Adrenal gland (tissue), 12 donors: ENCODE results near the gene CUEDC2. TPM values are rescaled to one million over a fixed set of nuclear protein-coding genes. Genes with fewer than 3 reads are reported as not detected.
"Not testable (repeated sequence)": the region's sequence is repeated elsewhere in the genome, so short reads cannot be mapped to it uniquely, and the experiment has no call there.

Experiments used
- DNase-seq, 7 donors: peaks; one replicate each; pipeline ENCODE4 v3.0.0-alpha.2; 2019 to 2020
- H3K27ac ChIP-seq, 5 donors: fragments of 200-600 bp; sonication (generic) in 4 of 5; 1 replicate in 3 of 5; 2 replicates in 2 of 5; pipeline versions ENCODE4 v1.5.1 to v1.8.0; 2016 to 2020; ENCODE audit warnings: mild to moderate bottlenecking in 1 of 5
- H3K27me3 ChIP-seq: fragments of 200-600 bp; 2 replicates; pipeline ENCODE4 v1.8.0; 2021
- H3K36me3 ChIP-seq, 2 donors: fragments of 200-600 bp; replicated peaks in 1 of 2; 1 replicate in 1 of 2; 2 replicates in 1 of 2; pipeline versions ENCODE4 v1.5.1 to v1.8.0; 2018 to 2022
- H3K4me1 ChIP-seq, 2 donors: fragments of 200-600 bp; replicated peaks in 1 of 2; 1 replicate in 1 of 2; 2 replicates in 1 of 2; pipeline versions ENCODE4 v1.5.1 to v1.8.0; 2018 to 2021
- H3K4me3 ChIP-seq, 4 donors: fragments of 200-600 bp; sonication (generic) in 3 of 4; one replicate each; pipeline ENCODE4 v1.5.1; 2016 to 2018
- H3K9me3 ChIP-seq, 3 donors: fragments of 200-600 bp; sonication (generic) in 1 of 3; replicated peaks in 1 of 3; 1 replicate in 2 of 3; 2 replicates in 1 of 3; pipeline versions ENCODE4 v1.5.1 to v1.8.0; 2016 to 2021
- POLR2A ChIP-seq, 2 donors: fragments of 450-650 bp; IDR thresholded peaks; one replicate each; pipeline ENCODE4 v1.6.1; 2017; ENCODE audit warnings: antibody characterized with exemption in 2 of 2, mild to moderate bottlenecking in 2 of 2, moderate library complexity in 1 of 2
- WGBS, 4 donors: extraction: QIAGEN DNeasy Blood & Tissue Kit in 2 of 4; methylation state at CpG; one replicate each; pipeline versions ENCODE4 v1.1.5 to v1.1.7; 2013 to 2017; 5-methylcytosine and 5-hydroxymethylcytosine counted together
- intact Hi-C, 2 donors: fragments of 100-400 bp; cut with DNase I; formaldehyde crosslinking; loops; one replicate each; pipeline versions ENCODE4 v1.14.1 to v1.15.0; 2022 to 2023
- polyA plus RNA-seq, 3 donors: library from polyadenylated mRNA; stranded (reverse); fragments of 200-250 nt in 2 of 3; fragments of 350-450 nt in 1 of 3; fragmentation: Illumina TruSeq in 1 of 3; extraction: RNeasy Lipid Tissue Mini Kit (QIAGEN cat#74804) in 1 of 3; gene quantifications; one replicate each; pipeline ENCODE4 v1.2.3, GENCODE V29; 2013 to 2014
- total RNA-seq, 9 donors: library from RNA; depleted of rRNA in 4 of 9; stranded (reverse); fragments of >200 nt in 4 of 9; fragments of 120-200 nt in 1 of 9; fragmentation: NEBNext Ultra II Directional in 1 of 9; extraction: Animal tissue kit (Norgen Biotek cat#: 25700) in 1 of 9; gene quantifications; one replicate each; pipeline versions ENCODE4 v1.1.0 to v1.2.4, GENCODE V29; 2013 to 2023
- TF ChIP-seq, protein P1 (sequence below), 6 experiments: fragments of 450-650 bp in 4 of 6; fragments of 200-600 bp in 2 of 6; sonication (generic) in 1 of 6; IDR thresholded peaks; 1 replicate in 5 of 6; 2 replicates in 1 of 6; pipeline versions ENCODE4 v1.5.1 to v1.8.0; 2016 to 2021; ENCODE audit warnings: antibody characterized with exemption in 6 of 6, mild to moderate bottlenecking in 2 of 6, moderate library complexity in 1 of 6
- donor health status: healthy with polysubstance abuse.
- donor health status: Bipolar disorder and iron deficiency.
- donor health status: DM: yes; HTN: yes; CAD: no.
- donor health status: DM: no; HTN: no; CAD: no.
- donor health status: DM: no; HTN: no; CAD: no.
- donor health status: DM: yes; HTN: yes; CAD: no.

The CUEDC2 gene
- total and polyA plus RNA-seq, 12 donors = 70.2 to 115 (median 79.7) TPM

- 17 to 25% (median 23%) methylated on average over 7 to 8 of the region's 8 CpGs for WGBS, 4 donors
- no peak for DNase-seq
- Histone ChIP-seq H3K4me3 (peak overlapping the region in 3 of 4 donors; percentile 29 to 58 (median 36)), H3K36me3 (no peaks in the 10 kb centered on the region), H3K27me3 (no peaks in the 10 kb centered on the region), H3K27ac (no peak overlapping the region), H3K9me3 (no peaks in the 10 kb centered on the region), H3K4me1 (peaks cover 0 to 10% of the 10 kb centered on the region in 2 donors)
- intact Hi-C loops = no loop called here
- no peak for TF ChIP-seq POLR2A (IDR thresholded peaks at IDR 0.05)
- TF ChIP-seq, protein P1, sequence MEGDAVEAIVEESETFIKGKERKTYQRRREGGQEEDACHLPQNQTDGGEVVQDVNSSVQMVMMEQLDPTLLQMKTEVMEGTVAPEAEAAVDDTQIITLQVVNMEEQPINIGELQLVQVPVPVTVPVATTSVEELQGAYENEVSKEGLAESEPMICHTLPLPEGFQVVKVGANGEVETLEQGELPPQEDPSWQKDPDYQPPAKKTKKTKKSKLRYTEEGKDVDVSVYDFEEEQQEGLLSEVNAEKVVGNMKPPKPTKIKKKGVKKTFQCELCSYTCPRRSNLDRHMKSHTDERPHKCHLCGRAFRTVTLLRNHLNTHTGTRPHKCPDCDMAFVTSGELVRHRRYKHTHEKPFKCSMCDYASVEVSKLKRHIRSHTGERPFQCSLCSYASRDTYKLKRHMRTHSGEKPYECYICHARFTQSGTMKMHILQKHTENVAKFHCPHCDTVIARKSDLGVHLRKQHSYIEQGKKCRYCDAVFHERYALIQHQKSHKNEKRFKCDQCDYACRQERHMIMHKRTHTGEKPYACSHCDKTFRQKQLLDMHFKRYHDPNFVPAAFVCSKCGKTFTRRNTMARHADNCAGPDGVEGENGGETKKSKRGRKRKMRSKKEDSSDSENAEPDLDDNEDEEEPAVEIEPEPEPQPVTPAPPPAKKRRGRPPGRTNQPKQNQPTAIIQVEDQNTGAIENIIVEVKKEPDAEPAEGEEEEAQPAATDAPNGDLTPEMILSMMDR (IDR thresholded peaks at IDR 0.05) = no peak
Measured at GRCh38 chr10:102460836-102461186, 28.4 kb upstream of the CUEDC2 start.

- intact Hi-C loops = no loop called here
- peaks cover 0 to 10% of the 10 kb centered on the region in 2 donors for H3K4me1 ChIP-seq
Measured at GRCh38 chr10:102458656-102459055, 26.3 kb upstream of the CUEDC2 start.

GRCh38 chr10:102457591-102458150 lies 25.3 kb upstream of the CUEDC2 start:
- H3K9me3 ChIP-seq = no peaks in the 10 kb centered on the region
- H3K4me3 ChIP-seq = no peak overlapping the region
- H3K36me3 ChIP-seq = no peaks in the 10 kb centered on the region
- WGBS, 4 donors = 82 to 96% (median 85%) methylated on average over 9 of the region's 9 CpGs
- TF ChIP-seq, protein P1 (IDR thresholded peaks at IDR 0.05) = no peak
- H3K4me1 ChIP-seq = peaks cover 0 to 19% of the 10 kb centered on the region in 2 donors
- no peaks in the 10 kb centered on the region for H3K27me3 ChIP-seq
- no peak overlapping the region for H3K27ac ChIP-seq
- no peak for DNase-seq
- intact Hi-C loops = no loop called here

More at GRCh38 chr10:102458656-102459055, 26.3 kb upstream of the CUEDC2 start:
- WGBS, 4 donors = 70 to 81% (median 74%) methylated on average over 4 of the region's 4 CpGs
- DNase-seq = no peak
- Histone ChIP-seq H3K27me3 (no peaks in the 10 kb centered on the region), H3K27ac (no peak overlapping the region), H3K4me3 (no peak overlapping the region), H3K9me3 (no peaks in the 10 kb centered on the region), H3K36me3 (no peaks in the 10 kb centered on the region)
- TF ChIP-seq, protein P1 (IDR thresholded peaks at IDR 0.05) = no peak
- no peak for TF ChIP-seq POLR2A (IDR thresholded peaks at IDR 0.05)

- Histone ChIP-seq H3K27ac (peak overlapping the region in 2 of 5 donors; percentile 17 to 46), H3K4me1 (peaks cover 4 to 24% of the 10 kb centered on the region in 2 donors), H3K36me3 (no peaks in the 10 kb centered on the region), H3K4me3 (no peak overlapping the region), H3K27me3 (no peaks in the 10 kb centered on the region), H3K9me3 (no peaks in the 10 kb centered on the region)
- intact Hi-C loops = no loop called here
- DNase-seq = peak in 2 of 7 donors; percentile 48 to 57
- WGBS, 4 donors = 75 to 89% (median 78%) methylated on average over 7 of the region's 7 CpGs
- TF ChIP-seq, protein P1 (IDR thresholded peaks at IDR 0.05) = no peak
- TF ChIP-seq POLR2A (IDR thresholded peaks at IDR 0.05) = no peak
Measured at GRCh38 chr10:102455893-102456471, 23.6 kb upstream of the CUEDC2 start.

DNA sequence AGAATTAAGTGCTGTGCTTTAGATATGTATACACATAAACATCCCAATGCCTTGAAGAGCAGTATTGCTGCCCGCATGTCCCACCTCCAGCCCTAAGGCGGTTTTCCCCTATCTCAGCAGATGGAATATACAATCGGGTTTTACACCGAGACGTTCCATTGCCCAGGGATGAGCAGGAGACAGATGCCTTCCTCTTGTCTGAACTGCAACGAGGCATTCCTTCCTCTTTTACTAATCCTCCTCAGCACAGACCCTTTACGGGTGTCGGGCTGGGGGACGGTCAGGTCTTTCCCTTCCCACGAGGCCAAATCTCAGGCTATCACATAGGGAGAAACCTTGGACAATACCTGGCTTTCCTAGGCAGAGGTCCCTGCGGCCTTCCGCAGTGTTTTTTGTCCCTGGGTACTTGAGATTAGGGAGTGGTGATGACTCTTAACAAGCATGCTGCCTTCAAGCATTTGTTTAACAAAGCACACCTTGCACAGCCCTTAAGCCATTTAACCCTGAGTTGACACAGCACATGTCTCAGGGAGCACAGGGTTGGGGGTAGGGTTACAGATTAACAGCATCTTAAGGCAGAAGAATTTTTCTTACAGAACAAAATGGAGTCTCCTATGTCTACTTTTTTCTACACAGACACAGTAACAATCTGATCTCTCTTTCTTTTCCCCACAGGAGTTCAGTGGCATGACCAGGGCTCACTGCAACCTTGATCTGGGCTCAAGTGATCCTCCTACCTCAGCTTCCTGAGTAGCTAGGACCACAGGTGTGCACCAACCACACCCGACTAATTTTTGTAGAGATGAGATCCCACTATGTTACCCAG lies 22.5 kb upstream of the CUEDC2 start:
- DNase-seq, H3K9me3 ChIP-seq, intact Hi-C loops, H3K36me3 ChIP-seq, H3K27me3 ChIP-seq, H3K4me3 ChIP-seq: not testable (repeated sequence)
- Histone ChIP-seq H3K27ac (peak overlapping the region in 1 of 5 donors; percentile 65), H3K4me1 (peaks cover 4 to 24% of the 10 kb centered on the region in 2 donors)
- 74 to 81% (median 77%) methylated on average over 13 of the region's 13 CpGs for WGBS, 4 donors
